CD4-positive, alpha-beta T cell treated with Interleukin-4 for 1 hour (primary cell): Measurements from ENCODE around the gene NFAM1.
A peak's percentile ranks its signal among the peaks of the same experiment; 100 is the strongest.

Experiments
- DNase-seq, 2 donors: peaks; one replicate each; pipeline ENCODE4 v3.0.0-alpha.2; 2020 to 2022

Gene NFAM1

GRCh38 chr22:42357221-42357620, 75.0 kb downstream of the NFAM1 start:
- DNase-seq = no peak

GRCh38 chr22:42356533-42356932, 75.7 kb downstream of the NFAM1 start:
- DNase-seq = no peak

- no peak for DNase-seq
Observed at GRCh38 chr22:42353883-42354727, 78.1 kb downstream of the NFAM1 start.

- no peak for DNase-seq
Observed at GRCh38 chr22:42350373-42350772, 81.8 kb downstream of the NFAM1 start.

- no peak for DNase-seq
Observed at GRCh38 chr22:42347281-42347824, 84.8 kb downstream of the NFAM1 start.

GRCh38 chr22:42346722-42347121, 85.5 kb downstream of the NFAM1 start:
- DNase-seq = no peak

- no peak for DNase-seq
Observed at GRCh38 chr22:42345458-42345857, 86.7 kb downstream of the NFAM1 start.

- DNase-seq = no peak
Observed at GRCh38 chr22:42344361-42344905, 87.8 kb downstream of the NFAM1 start.

GRCh38 chr22:42343531-42344081, 88.6 kb downstream of the NFAM1 start:
- peak in 1 of 2 donors; percentile 20 for DNase-seq

GRCh38 chr22:42343121-42343454, 89.1 kb downstream of the NFAM1 start:
- no peak for DNase-seq

GRCh38 chr22:42342426-42343120, 89.6 kb downstream of the NFAM1 start:
- DNase-seq = no peak

GRCh38 chr22:42341779-42342178, 90.4 kb downstream of the NFAM1 start:
- DNase-seq = no peak

GRCh38 chr22:42340829-42341383, 91.3 kb downstream of the NFAM1 start:
- no peak for DNase-seq

GRCh38 chr22:42340150-42340549, 92.1 kb downstream of the NFAM1 start:
- DNase-seq = no peak

GRCh38 chr22:42338479-42338878, 93.7 kb downstream of the NFAM1 start:
- no peak for DNase-seq

- DNase-seq = no peak
Observed at GRCh38 chr22:42337356-42337755, 94.8 kb downstream of the NFAM1 start.

GRCh38 chr22:42336527-42337227, 95.5 kb downstream of the NFAM1 start:
- DNase-seq = no peak

- DNase-seq = no peak
Observed at GRCh38 chr22:42335839-42336378, 96.3 kb downstream of the NFAM1 start.

- no peak for DNase-seq
Observed at GRCh38 chr22:42334875-42335512, 97.2 kb downstream of the NFAM1 start.

GRCh38 chr22:42333544-42333943, 98.7 kb downstream of the NFAM1 start:
- no peak for DNase-seq

GRCh38 chr22:42332089-42332488, 100.1 kb downstream of the NFAM1 start:
- no peak for DNase-seq

- DNase-seq = no peak
Observed at GRCh38 chr22:42331014-42331413, 101.2 kb downstream of the NFAM1 start.
